ENCODE data around the gene POLE2.

- TF ChIP-seq POLR2A (IDR thresholded peaks at IDR 0.05; ENCODE audit: low read depth) (no peak), CTCF (IDR thresholded peaks at IDR 0.05) (no peak), POLR2AphosphoS5 (IDR thresholded peaks at IDR 0.05) (no peak), EP300 (IDR thresholded peaks at IDR 0.05) (no peak)
Observed at GRCh38 chr14:49653508-49653907, 34.5 kb downstream of the POLE2 start.

All from esophagus muscularis mucosa (tissue), 4 donors.